GM19043 (cell line): ENCODE measurements around the gene PBLD.
"Not testable (repeated sequence)": the region's sequence is repeated elsewhere in the genome, so short reads cannot be mapped to it uniquely, and the experiment has no call there.

Experiments used
- ATAC-seq: cut with Tn5 transposase; IDR thresholded peaks from one replicate; pipeline ENCODE4 v1.9.1; 2021; ENCODE audit warnings: low read depth; ENCODE audit not compliant: unreplicated experiment

Gene PBLD

GRCh38 chr10:68331455-68332258 is 1.1 kb downstream of the PBLD start, which contains the start of gene HNRNPH3:
TSS of gene HNRNPH3 (plus strand) at chr10:68332064. CDS start at chr10:68337222, 5,158 bp downstream.
- peak; percentile 72 for ATAC-seq

GRCh38 chr10:68330852-68331454 is 1.8 kb downstream of the PBLD start:
- ATAC-seq: no peak

GRCh38 chr10:68329506-68329861 is 3.2 kb downstream of the PBLD start:
- ATAC-seq: no peak

- ATAC-seq: no peak
These were observed 4.6 kb downstream of the PBLD start for GRCh38 chr10:68327889-68328786.

- ATAC-seq: not testable (repeated sequence)
These were observed 8.3 kb downstream of the PBLD start for GRCh38 chr10:68324396-68324795.

- ATAC-seq: no peak
These were observed 14.2 kb downstream of the PBLD start for GRCh38 chr10:68318331-68319059.

- ATAC-seq: no peak
These were observed 17.1 kb downstream of the PBLD start for GRCh38 chr10:68315582-68315981.

GRCh38 chr10:68314930-68315329 is 17.8 kb downstream of the PBLD start:
- not testable (repeated sequence) for ATAC-seq

GRCh38 chr10:68310531-68310930 is 22.2 kb downstream of the PBLD start:
- no peak for ATAC-seq

- no peak for ATAC-seq
These were observed 26.9 kb downstream of the PBLD start for GRCh38 chr10:68305854-68306253.

GRCh38 chr10:68303849-68304412 is 28.8 kb downstream of the PBLD start:
- ATAC-seq: no peak

GRCh38 chr10:68302871-68303270 is 29.9 kb downstream of the PBLD start:
- no peak for ATAC-seq

GRCh38 chr10:68302503-68302823 is 30.3 kb downstream of the PBLD start:
- no peak for ATAC-seq

GRCh38 chr10:68301790-68302502 is 30.8 kb downstream of the PBLD start:
- no peak for ATAC-seq

GRCh38 chr10:68301301-68301700 is 31.4 kb downstream of the PBLD start:
- no peak for ATAC-seq

GRCh38 chr10:68296843-68297663 is 35.7 kb downstream of the PBLD start:
- no peak for ATAC-seq

GRCh38 chr10:68290736-68291135 is 42.0 kb downstream of the PBLD start:
- ATAC-seq: no peak

GRCh38 chr10:68288717-68289116 is 44.0 kb downstream of the PBLD start:
- ATAC-seq: no peak
